ENCODE measurements around the gene RAB36.

- TF ChIP-seq, protein P1, sequence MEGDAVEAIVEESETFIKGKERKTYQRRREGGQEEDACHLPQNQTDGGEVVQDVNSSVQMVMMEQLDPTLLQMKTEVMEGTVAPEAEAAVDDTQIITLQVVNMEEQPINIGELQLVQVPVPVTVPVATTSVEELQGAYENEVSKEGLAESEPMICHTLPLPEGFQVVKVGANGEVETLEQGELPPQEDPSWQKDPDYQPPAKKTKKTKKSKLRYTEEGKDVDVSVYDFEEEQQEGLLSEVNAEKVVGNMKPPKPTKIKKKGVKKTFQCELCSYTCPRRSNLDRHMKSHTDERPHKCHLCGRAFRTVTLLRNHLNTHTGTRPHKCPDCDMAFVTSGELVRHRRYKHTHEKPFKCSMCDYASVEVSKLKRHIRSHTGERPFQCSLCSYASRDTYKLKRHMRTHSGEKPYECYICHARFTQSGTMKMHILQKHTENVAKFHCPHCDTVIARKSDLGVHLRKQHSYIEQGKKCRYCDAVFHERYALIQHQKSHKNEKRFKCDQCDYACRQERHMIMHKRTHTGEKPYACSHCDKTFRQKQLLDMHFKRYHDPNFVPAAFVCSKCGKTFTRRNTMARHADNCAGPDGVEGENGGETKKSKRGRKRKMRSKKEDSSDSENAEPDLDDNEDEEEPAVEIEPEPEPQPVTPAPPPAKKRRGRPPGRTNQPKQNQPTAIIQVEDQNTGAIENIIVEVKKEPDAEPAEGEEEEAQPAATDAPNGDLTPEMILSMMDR (IDR thresholded peaks at IDR 0.05): no peak
- TF ChIP-seq EZH2 (IDR thresholded peaks at IDR 0.05; ENCODE audit: borderline replicate concordance, insufficient read depth, low read depth, low read length, poor library complexity, severe bottlenecking): no peak
Observed at GRCh38 chr22:23098718-23099530, 46.4 kb upstream of the RAB36 start.

Measured in B cell (primary cell).